Suppressor macrophage treated with lipopolysaccharide for 4 hours (primary cell): ENCODE results near the gene DFFB.
A peak's percentile ranks its signal among the peaks of the same experiment; 100 is the strongest.

Source experiments
- DNase-seq: peaks from one replicate; pipeline ENCODE4 v3.0.0-alpha.2; 2020

Gene DFFB

DNA sequence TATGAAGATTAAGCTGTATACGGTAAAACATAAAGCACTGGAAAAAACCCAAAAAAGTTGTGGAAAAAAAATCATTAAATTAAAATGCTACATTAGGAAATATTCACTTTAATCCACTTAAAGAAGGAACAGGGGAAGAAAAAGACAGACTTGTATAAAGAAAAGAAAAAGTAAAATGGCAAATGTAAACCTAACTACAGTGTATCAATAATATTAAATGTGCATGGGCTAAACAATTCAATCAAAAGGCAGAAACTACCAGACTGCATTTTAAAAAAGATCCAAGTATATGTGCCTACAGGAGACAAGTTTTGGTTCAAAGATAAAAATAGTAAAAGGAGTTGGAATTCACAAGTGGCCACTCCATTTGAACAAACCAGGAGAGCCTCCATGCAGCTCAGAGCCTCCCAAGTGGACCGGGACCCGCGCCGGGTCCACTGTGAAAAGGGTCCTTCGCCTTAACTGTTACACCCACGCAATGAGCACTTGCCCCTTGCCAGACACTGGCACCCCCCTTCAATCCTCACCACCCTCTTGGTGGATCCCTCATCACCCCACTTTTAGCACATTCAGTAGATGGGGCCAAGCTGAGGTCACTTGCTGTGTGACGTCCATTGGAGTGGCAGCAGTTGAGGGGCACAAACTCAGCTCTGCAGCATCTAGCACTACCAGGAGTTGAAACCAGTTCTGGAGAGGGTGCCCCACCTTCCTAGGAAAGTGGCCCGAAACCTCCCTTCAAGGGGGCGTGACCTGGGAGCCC, 41.9 kb downstream of the DFFB start:
- peak; percentile 13 for DNase-seq

DNA sequence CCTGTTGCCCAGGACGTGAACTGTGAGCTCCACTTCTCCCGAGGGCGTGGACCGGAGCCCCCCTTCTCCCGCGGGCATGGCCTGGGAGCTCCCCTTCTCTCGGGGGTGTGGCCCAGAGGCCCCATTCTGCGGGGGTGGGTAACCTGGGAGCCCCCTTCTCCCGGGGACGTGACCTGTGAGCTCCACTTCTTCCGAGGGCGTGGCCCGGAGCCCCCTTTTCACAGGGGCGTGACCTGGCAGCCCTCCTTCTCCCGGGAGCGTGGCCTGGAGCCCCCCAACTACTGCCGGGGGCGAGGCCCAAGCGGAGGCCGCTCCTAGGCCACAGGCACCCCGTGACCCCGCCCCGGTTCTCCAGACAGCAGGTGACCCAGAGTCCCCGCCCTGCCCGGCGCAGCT, 42.5 kb downstream of the DFFB start:
- DNase-seq = no peak

DNA sequence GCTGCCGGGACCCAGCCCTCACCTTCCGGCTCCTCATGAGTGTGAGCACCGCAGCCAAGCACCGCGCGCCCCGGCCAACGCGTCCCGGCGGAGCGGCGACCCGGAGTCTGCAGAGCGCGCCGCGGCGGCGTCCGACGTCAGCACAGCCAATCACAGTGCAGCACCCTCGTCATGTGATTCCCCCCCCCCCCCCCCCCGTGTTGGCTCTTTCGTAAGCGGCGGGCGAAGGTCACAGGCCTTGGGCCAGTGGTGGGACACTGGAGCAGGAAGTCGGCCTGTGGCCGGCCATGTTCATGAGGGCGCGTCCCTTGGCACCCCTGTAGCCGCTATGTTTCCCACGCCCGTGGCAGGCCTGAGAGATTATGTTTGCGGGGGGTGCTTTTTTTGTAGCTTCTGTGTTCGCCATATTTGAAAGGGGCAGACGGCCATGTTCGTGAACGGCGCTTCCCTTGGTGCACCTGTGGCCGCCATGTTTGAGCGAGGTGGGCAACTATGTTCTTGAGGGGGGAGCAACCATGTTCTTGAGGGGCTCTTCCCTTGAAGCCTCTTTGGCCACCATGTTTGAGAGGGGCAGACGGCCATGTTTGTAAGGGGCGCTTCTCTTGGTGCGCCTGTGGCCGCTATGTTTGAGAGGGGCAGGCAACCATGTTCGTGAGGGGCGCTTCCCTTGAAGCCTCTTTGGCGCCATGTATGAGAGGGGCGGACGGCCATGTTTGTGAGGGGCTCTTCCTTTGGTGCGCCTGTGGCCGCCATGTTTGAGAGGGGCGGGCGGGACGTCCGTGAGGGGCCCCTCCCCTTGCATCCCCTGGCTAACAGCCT, 43.1 kb downstream of the DFFB start, which contains the start of gene C1orf174:
Gene C1orf174, minus strand, starts transcription at position 123 of the 819 bp plus-strand sequence. Its CDS starts 86 bp downstream, at position 37.
- peak; percentile 98 for DNase-seq

- DNase-seq = peak; percentile 99
Measured at GRCh38 chr1:3900969-3901529, 43.8 kb downstream of the DFFB start.

GRCh38 chr1:3902111-3902511, 44.8 kb downstream of the DFFB start:
- DNase-seq = no peak

GRCh38 chr1:3902571-3903091, 45.4 kb downstream of the DFFB start:
- DNase-seq = no peak

DNA sequence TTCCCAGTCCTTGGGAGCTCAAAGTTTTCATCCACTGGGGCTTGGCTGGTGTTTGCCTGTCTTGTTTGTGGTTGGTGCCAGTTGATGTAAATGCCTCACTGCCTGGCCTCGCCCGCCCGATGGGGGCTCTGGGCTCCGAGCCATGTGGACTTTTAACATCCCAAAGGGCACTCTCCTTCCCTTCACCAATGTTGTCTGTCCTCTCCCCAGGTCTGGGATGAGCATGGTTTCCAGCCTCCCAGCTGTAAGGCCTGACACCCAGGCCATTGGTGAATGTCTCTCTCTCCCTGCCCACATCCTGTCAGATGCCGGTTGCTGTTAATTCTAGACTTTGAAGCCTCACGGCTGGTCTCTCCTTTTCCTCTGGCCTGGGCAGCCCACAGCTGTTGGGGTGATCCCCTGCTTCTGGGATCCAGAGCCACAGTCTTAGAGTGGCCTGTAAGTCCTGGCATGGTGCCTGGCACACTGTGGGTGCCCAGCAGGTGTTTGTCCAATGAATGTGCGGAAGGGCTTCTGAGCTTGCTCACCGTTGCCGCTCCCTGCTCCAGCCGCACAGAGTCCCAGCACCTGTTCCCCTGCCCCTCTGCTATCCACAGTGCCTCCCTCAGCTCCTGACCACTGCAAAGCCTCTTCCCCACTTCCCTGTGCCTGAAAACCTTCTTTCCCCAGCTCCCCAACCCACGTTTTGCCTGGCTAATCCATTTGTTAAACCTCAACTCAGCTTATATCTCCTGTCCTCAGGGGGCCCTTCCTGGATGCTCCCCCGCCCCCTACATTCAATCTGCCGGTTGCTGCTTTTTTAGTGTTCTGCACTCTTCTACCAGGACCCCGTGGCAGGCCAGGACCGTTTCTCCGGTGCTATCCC, 46.1 kb downstream of the DFFB start:
- no peak for DNase-seq

- no peak for DNase-seq
Measured at GRCh38 chr1:3904006-3904842, 46.9 kb downstream of the DFFB start.

- DNase-seq = no peak
Measured at GRCh38 chr1:3904843-3905185, 47.5 kb downstream of the DFFB start.

- DNase-seq = no peak
Measured at GRCh38 chr1:3905266-3905952, 48.1 kb downstream of the DFFB start.

- DNase-seq = no peak
Measured at GRCh38 chr1:3905953-3906671, 48.8 kb downstream of the DFFB start.

- DNase-seq = no peak
Measured at GRCh38 chr1:3906672-3907020, 49.4 kb downstream of the DFFB start.

DNA sequence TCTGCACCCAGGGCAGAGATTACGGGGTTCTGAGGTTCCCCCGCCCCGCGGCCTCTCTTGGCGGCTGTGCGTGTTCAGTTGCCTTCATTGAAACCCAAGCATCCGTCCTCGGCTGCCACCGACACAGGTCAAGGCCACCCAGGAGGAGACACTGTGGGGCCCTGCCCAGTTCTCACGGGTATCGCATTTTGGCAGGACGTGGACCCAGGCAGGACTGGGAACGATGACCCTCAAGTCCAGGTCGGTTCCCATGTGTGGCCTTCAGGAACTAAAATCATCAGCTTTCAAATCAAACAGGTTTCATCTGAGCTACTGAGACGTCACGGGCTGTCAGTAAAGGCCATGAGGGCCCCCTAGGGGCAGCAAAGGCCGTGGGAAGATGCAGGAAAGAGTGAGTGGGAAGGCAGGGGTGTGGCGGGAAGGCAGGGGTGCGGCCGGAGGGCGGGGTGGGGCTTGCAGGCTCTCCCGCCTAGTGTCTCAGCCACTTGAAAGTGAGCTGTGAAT, 49.8 kb downstream of the DFFB start:
- peak; percentile 40 for DNase-seq

DNA sequence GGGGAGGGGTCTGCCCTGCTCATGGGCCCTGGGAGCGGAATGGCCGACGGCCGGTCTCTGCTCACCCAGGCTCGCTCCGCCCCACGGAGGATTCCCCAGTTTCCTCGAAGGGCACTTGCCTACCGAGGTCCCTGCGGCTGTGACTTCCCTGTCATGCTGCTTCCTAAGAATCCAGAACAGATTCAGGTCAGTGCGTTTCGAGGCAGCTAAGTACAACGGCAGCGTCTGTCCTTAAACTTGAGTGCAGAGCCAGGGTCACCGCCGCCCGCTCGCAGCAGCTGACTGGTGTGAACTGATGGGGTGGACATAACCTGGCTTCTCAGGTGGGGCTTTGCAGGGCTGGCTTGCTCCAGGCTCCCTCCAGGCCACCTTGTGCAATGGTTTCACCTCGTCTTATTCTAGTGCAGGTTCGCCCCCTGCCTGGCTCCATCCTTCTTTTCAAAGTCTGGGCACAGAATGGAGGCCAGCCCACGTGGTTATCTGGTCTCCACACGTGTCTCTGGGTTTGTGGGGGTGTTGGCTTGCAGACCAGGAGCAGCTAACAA, 50.4 kb downstream of the DFFB start:
- no peak for DNase-seq

DNA sequence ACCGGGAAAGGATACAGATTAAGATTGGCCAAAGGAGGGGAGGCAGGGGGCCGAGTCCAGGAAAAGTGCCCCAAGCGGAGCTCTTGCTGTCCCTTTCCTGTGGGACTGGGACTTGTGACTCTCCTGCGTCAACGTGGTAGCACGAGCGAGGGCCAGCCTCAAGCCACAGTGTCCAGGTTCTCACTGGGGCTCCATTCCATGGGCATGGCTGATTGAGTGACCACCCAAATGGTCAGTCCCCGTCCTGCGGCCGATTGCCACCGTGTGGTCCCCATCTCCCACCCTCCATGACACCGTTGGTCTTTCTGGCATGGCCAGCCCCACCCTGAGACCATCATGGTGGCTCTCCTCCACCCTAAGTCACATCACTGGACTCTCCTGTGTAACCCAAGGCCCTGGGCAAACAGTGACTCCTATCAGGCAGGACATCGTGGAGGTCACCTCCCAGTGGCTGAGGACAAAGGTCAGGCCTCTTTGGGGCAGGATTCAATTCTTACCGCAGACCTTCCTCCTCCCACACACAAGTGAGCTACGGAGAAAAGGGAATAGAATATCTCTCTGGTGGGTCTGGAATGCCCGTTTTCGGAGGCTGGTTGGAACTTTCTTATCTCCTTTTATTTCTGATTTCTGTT, 51.7 kb downstream of the DFFB start:
- no peak for DNase-seq

- DNase-seq = no peak
Measured at GRCh38 chr1:3909615-3910014, 52.3 kb downstream of the DFFB start.

GRCh38 chr1:3910049-3910731, 52.9 kb downstream of the DFFB start:
- no peak for DNase-seq
